Measurements from ENCODE around the gene EXOSC9.

The EXOSC9 gene

DNA sequence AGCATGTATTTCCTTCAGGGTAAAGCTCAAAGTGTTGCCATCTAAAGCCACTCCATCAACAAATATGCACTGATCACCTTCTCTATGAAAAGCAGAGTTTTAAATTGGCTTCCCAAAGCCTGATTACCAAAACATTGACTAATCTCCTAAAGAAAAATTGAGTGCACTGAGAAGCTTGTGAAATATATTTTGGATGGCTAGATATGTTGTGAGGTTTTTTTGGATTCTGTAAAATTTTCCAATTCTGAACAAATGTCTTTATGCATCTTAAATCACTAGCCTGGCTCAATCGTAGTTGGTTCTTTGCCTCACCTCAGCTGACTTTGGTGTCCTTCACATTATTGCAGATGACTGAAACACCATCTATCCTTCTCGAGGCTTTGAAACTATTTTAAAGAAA lies 14.9 kb upstream of the EXOSC9 start:
- no peak overlapping the region for H3K4me3 ChIP-seq (ENCODE audit: low read depth, low read length, poor library complexity, severe bottlenecking)
- H4K20me1 ChIP-seq (ENCODE audit: insufficient read depth, low read length) = no peaks in the 10 kb centered on the region
- no peaks in the 10 kb centered on the region; the same call in 1 of the 2 replicates for H3K9me2 ChIP-seq (ENCODE audit: low read depth, low read length)
- H3K79me2 ChIP-seq (ENCODE audit: insufficient read depth, low read length) = no peaks in the 10 kb centered on the region
- H3K4me2 ChIP-seq (ENCODE audit: low read length) = no peak overlapping the region
- no peak overlapping the region for H3K27ac ChIP-seq (ENCODE audit: low read depth, low read length, poor library complexity, severe bottlenecking)
- TF ChIP-seq EZH2 (IDR thresholded peaks at IDR 0.05; ENCODE audit: borderline replicate concordance, low read length) = no peak
- TF ChIP-seq, protein P1, sequence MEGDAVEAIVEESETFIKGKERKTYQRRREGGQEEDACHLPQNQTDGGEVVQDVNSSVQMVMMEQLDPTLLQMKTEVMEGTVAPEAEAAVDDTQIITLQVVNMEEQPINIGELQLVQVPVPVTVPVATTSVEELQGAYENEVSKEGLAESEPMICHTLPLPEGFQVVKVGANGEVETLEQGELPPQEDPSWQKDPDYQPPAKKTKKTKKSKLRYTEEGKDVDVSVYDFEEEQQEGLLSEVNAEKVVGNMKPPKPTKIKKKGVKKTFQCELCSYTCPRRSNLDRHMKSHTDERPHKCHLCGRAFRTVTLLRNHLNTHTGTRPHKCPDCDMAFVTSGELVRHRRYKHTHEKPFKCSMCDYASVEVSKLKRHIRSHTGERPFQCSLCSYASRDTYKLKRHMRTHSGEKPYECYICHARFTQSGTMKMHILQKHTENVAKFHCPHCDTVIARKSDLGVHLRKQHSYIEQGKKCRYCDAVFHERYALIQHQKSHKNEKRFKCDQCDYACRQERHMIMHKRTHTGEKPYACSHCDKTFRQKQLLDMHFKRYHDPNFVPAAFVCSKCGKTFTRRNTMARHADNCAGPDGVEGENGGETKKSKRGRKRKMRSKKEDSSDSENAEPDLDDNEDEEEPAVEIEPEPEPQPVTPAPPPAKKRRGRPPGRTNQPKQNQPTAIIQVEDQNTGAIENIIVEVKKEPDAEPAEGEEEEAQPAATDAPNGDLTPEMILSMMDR (IDR thresholded peaks at IDR 0.05; ENCODE audit: low read length) = no peak
- no peaks in the 10 kb centered on the region for H3K36me3 ChIP-seq (ENCODE audit: insufficient read depth, low read length)
- no peak overlapping the region for H2AFZ ChIP-seq (ENCODE audit: low read length)
- H3K9ac ChIP-seq (ENCODE audit: low read length) = no peak overlapping the region
- H3K4me1 ChIP-seq (ENCODE audit: insufficient read depth, low read length, severe bottlenecking) = no peaks in the 10 kb centered on the region
- H3F3A ChIP-seq (ENCODE audit: insufficient read depth, low read length) = no peaks in the 10 kb centered on the region
- no peaks in the 10 kb centered on the region for H3K9me3 ChIP-seq (ENCODE audit: low read length)
- no peaks in the 10 kb centered on the region for H3K27me3 ChIP-seq (ENCODE audit: insufficient read depth, low read length)

DNA sequence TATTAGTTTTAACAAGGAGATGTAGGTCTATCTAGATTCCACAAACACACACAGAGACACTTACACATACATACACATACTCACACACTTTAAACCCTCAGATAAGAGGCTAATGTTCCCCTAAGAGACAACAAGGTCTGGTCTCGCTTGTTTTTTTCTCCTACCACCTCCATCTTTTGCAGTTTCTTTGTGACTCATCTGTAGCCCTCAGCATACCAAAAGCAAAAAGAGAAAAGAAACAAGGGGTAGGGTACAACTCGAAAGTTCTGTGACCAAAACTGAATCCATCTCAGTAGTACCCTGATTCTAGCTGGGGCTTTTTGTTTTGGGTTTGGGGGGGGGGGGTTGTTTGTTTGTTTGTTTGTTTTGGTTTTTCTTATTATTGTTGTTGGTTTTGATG lies 12.2 kb upstream of the EXOSC9 start:
- no peaks in the 10 kb centered on the region for H3K79me2 ChIP-seq (ENCODE audit: insufficient read depth, low read length)
- H3K4me2 ChIP-seq (ENCODE audit: low read length) = no peak overlapping the region
- H3K4me3 ChIP-seq (ENCODE audit: low read depth, low read length, poor library complexity, severe bottlenecking) = no peak overlapping the region
- H3K4me1 ChIP-seq (ENCODE audit: insufficient read depth, low read length, severe bottlenecking) = no peaks in the 10 kb centered on the region
- no peak for TF ChIP-seq EZH2 (IDR thresholded peaks at IDR 0.05; ENCODE audit: borderline replicate concordance, low read length)
- TF ChIP-seq, protein P1 (IDR thresholded peaks at IDR 0.05; ENCODE audit: low read length) = no peak
- H3K9me3 ChIP-seq (ENCODE audit: low read length) = no peaks in the 10 kb centered on the region
- no peaks in the 10 kb centered on the region for H3K27me3 ChIP-seq (ENCODE audit: insufficient read depth, low read length)
- H3K9me2 ChIP-seq (ENCODE audit: low read depth, low read length) = no peaks in the 10 kb centered on the region
- H4K20me1 ChIP-seq (ENCODE audit: insufficient read depth, low read length) = no peaks in the 10 kb centered on the region
- H3F3A ChIP-seq (ENCODE audit: insufficient read depth, low read length) = no peaks in the 10 kb centered on the region
- no peak overlapping the region for H2AFZ ChIP-seq (ENCODE audit: low read length)
- H3K27ac ChIP-seq (ENCODE audit: low read depth, low read length, poor library complexity, severe bottlenecking) = no peak overlapping the region
- H3K9ac ChIP-seq (ENCODE audit: low read length) = no peak overlapping the region
- H3K36me3 ChIP-seq (ENCODE audit: insufficient read depth, low read length) = no peaks in the 10 kb centered on the region

DNA sequence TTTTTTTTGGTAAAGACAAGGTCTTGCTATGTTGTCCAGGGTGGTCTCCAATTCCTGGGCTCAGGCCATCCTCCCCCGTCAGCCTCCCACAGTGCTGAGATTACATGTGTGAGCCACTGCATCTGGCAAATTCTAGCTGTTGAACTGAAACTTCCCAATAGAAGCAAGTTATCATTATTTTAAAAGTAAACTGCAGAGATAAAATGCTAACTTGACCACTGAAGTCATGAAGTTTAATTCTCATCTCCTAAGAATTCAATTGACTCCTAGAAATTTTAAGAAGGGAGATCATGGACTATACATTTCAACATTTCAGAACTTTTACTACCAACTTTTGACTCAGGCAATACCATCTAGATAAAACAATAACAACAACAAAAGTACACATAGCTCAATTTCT lies 11.7 kb upstream of the EXOSC9 start:
- Histone ChIP-seq H4K20me1 (ENCODE audit: insufficient read depth, low read length) (no peaks in the 10 kb centered on the region), H3K27me3 (ENCODE audit: insufficient read depth, low read length) (no peaks in the 10 kb centered on the region), H3K4me2 (ENCODE audit: low read length) (no peak overlapping the region), H3K9me3 (ENCODE audit: low read length) (no peaks in the 10 kb centered on the region), H3K27ac (ENCODE audit: low read depth, low read length, poor library complexity, severe bottlenecking) (no peak overlapping the region), H3K9me2 (ENCODE audit: low read depth, low read length) (no peaks in the 10 kb centered on the region), H3F3A (ENCODE audit: insufficient read depth, low read length) (no peaks in the 10 kb centered on the region), H3K79me2 (ENCODE audit: insufficient read depth, low read length) (no peaks in the 10 kb centered on the region), H3K36me3 (ENCODE audit: insufficient read depth, low read length) (no peaks in the 10 kb centered on the region), H3K4me1 (ENCODE audit: insufficient read depth, low read length, severe bottlenecking) (no peaks in the 10 kb centered on the region), H3K4me3 (ENCODE audit: low read depth, low read length, poor library complexity, severe bottlenecking) (no peak overlapping the region), H2AFZ (ENCODE audit: low read length) (no peak overlapping the region), H3K9ac (ENCODE audit: low read length) (no peak overlapping the region)
- TF ChIP-seq EZH2 (IDR thresholded peaks at IDR 0.05; ENCODE audit: borderline replicate concordance, low read length) = no peak
- TF ChIP-seq, protein P1 (IDR thresholded peaks at IDR 0.05; ENCODE audit: low read length) = no peak

All from OCI-LY1 (cell line).